Putamen (tissue), 1 donor: ENCODE data around the gene CTIF.

Experiments
- DNase-seq: peaks from one replicate; pipeline ENCODE4 v3.0.0-alpha.2; 2016; ENCODE audit warnings: low spot score

The CTIF gene

DNA sequence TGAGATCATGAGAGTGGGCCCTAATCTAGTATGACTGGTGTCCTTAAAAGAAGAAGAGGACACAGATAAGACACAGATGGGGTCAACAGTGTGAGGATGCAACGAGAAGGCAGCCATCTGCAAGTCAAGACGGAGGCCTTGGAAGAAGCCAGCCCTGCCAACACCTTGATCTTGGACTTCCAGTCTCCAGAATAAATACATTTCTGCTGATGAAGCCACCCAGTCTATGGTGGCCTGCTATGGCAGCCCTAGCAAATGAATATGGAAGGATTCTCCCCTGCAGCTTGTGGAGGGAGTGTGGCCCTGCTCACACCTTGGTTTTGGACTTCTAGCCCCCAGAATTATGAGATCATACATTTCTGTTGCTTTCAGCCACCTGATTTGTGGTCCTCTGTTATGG, 12.3 kb downstream of the CTIF start:
- no peak for DNase-seq

DNA sequence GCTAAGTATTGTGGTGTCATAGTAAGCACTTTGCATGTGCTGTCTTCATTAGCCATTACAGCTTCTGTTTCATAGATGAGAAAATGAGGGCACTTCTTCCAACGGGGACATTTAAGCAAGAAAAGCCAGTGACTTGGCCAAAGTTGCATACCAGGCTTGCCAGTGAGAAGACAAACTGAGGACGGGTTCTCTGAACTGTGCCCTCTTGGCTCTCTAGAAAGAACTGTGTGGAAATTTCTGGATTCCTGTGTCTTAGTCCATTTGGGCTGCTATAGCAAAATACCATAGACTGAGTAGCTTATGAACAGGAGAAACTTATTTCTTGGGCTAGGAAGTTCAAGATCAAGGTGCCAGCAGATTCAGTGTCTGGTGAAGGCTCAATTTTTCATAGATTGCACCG, 13.3 kb downstream of the CTIF start:
- no peak for DNase-seq

DNA sequence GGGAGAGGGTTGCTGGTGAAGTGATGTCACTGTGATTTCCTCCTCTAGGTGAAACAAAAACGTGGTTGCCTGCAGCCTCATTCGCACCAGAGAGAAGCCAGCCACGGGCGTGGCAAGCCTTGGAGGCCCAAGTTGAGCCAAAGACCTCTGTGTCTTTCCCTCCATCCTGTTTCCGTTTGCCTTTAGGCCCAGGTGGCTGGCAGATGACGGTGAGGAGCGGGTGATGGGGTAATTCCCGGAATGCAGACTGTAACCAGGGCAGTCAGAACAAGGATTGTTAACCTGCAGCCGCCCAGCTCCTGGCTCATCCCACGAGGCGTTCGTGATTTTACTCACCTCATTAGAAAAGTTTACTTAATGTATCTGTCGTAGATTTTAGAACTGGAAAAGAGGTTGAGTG, 14.4 kb downstream of the CTIF start:
- DNase-seq, result no peak

DNA sequence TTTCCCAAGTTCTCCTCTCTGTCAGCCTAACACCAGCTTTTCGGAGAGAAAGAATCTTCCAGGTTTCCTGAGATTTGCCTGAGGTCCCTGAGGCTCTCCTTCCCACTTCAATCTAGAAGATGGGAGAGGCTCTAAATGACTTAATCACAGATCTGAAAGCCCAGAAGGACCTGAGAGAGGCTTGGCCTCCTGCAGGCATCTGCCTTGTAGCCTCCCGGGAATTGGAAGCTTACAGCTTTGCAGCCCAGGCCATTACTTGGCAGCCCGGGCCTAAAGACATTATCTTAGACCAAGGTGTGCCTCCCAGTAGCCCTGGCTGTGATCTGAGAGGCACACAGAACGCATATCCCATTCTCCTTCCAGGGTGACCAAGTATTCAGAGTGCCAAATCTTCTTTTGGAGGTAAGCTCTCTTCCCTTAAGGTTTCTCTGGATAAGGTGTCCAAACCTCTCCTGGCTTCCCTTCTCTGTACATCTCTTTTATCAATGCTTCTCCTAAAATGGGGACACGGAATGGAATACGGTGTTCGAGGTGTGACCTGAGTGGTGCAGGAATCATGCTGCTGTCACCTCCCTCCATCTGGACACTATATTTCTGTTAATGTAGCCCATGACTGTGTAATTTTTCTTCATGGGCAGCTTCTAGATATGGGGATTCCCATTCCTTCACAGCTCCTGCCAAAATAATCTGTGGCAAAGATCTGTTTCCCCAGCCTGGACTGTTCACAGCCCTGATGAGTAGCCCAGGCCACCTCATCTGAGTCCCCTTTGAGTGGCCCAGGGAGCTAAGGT, 16.0 kb downstream of the CTIF start:
- DNase-seq, result no peak

DNA sequence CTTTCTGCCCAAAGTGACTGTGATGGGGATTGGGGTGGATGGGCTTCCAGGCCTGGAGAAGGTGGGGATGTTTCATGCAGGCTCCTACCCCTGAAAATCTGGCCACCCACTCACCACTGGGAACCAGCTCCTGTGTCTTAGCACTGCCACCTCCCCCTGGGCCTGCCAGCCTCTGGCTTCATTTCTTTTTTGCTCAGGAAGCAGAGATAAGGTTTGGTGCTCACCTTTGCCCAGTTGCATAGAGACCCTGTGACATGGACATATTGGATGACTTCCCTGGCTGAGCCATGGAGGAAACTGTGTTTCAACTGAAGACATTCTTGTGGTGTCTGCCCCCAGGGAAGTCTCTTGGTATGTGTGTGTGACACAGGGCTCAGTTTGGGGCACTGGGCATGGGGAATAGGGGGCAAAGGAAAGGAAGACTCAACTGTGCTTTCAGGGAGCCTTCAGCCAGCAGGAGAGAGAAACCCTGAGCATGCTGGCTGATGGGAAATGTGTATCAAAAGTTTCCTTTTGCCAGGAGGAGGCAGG, 16.7 kb downstream of the CTIF start:
- DNase-seq, result no peak

DNA sequence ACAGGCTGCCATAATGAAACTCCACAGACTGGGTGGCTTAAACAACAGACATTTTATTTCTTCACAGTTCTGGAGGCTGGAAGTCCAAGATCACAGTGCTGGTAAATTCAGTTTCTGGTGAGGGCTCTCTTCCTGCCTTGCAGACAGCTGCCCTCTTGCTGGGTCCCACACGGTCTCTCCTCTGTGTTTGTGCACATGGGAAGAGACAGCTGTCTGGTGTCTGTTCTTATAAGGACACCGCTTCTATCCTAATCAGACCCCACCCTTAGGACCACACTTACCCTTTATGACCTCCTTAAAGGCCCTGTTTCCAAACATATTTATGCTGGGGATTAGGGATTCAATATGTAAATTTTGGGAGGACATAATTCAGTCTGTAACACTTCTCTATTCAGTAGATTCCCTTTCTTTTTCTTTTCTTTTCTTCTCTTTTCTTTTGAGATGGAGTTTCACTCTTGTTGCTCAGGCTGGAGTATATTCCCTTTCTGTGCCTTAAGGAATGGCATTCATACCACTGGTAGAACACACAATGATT, 18.9 kb downstream of the CTIF start:
- no peak for DNase-seq

DNA sequence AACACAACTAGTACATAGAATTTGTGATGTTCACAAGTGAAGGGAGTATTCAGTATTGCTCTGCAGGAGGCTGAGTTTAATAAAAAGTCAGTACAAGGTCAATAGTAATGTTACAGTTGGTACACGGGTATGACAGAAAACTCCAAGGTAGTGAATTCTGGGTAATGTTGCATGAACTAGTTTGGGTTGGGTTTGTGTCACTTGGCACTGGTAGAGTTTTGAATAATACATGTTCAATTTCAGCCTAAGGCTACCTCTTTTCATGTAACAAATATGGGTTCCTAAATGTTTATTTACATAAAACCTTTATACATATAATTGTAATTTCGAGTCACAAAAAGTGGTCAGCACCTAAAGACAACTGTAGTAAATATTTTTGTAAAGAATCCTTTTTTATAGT, 19.4 kb downstream of the CTIF start:
- DNase-seq, result no peak

DNA sequence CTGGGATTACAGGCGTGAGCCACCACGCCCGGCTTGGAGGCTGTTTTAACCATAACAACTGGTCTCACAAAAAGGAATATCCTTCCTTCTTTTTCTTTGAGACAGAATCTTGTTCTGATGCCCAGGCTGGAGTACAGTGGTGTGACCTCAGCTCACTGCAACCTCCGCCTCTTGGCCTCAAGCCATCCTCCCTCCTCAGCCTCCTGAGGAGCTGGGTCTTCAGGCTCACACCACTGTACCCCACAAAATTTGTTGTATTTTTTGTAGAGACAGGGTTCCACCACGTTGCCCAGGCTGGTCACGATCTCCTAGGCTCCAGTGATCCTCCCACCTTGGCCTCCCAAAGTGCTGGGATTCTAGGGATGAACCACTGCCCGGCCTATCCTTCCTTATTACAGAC, 21.7 kb downstream of the CTIF start:
- no peak for DNase-seq

DNA sequence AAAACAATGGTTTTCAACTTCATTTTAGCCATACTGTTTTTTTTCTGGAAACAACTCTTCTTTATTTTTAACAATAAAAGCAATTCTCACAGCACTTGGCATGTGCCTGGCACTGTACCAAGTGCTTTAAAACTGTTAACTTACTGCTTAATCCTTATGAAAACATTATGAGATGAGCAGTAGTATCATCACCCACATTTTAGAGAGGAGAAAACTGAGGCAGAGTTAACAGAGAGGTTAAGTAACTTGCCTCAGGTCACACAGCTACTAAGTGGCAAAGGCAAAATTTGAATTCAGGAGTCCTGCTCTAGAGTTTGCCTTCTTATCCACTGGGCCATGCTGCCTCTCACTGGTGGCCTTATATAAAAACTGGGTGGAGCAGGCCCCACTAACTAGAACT, 23.2 kb downstream of the CTIF start:
- DNase-seq, result no peak

DNA sequence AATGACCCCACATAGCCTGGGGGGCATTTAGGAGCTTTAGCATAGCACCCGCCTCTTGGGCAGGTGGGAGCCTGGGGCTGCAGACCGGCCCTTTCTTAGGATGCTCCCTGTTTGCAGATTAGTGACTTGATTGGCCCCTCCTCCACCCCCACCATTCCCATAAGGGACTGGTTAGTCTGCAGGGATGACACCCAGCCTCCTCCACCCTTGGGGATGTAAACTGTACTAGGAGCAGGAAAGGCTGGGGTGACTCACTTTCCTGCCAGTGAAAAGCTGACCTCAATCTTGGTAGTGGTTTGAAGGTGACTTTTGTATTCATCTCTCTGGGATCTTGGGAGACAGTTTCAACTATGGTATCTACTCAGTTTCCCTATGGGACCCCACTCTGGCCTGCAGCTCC, 24.2 kb downstream of the CTIF start:
- no peak for DNase-seq

DNA sequence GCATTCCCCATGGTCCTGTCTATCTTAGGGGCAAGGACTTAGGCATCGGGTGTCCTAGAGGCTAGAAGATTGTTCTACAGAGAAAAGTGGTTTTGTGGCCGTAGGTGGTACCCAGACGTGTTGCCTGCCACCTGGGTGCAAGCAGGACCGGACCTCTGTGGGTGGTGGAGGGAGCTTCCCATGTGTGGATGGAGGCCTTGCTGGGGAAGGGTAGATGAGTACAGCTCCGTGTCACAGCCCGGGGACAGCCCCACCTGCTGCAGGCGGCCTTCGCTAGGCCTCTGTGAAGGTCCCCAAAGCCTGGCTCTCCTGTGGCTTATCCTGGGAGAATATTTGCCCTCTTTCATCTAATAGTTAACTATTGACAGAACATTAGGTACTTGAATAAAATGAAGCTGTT, 25.3 kb downstream of the CTIF start:
- no peak for DNase-seq

DNA sequence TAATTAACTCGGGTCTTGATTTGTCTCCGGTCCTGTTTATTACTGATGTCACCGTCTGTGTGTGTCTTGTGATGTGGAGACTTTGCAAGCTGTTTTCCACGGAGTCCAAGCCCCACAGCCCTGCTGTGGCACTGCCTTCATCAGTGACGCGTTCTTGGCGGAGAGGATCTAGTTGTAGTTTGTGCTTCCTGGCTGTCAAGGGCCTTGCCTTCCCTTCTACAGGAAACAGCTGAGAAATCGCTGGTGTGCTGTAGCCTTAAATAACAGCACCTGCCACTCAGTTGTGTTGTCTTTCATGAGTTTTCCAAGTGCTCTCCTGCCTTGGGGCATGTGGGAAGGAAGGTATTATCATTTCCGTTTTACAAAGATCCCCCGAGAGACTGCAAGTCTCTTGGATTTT, 26.3 kb downstream of the CTIF start:
- no peak for DNase-seq

DNA sequence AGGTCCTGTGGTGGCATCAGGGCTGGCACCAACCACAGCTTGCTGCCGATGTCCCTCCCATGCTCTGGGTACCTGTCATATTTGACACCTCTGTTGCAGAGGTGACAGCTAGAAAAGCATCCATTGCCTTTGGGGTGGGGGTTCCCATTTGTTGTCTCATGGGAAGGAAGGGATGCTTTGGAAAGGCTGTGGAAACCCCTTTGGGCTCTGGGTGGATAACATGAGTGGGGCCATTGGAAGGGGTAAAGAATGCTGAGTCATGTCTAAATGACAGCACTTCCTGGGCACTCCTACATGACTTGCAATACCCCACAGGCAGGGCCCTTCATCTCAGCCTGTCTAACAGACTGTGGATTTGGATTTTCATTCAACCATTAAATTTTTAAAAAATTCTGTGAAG, 27.8 kb downstream of the CTIF start:
- no peak for DNase-seq

DNA sequence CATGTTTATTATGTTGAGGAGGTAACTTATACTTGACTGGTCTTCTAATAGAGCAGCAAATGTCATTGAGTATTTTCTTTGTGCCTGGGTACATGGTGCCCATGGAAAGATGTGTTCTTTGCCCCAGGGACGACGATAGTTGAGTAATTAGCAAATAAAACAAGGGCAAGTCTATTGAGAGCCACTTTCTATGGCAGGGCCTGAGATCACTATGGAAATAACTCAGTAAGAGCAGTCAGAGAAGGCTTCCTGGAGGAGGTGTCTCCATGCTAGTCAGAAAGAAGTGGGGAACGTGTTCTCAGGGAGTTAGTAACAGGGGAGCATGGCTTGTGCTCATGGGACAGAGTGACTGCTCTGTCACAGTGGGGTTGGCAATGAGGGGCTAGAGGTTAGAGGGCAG, 28.6 kb downstream of the CTIF start:
- no peak for DNase-seq

DNA sequence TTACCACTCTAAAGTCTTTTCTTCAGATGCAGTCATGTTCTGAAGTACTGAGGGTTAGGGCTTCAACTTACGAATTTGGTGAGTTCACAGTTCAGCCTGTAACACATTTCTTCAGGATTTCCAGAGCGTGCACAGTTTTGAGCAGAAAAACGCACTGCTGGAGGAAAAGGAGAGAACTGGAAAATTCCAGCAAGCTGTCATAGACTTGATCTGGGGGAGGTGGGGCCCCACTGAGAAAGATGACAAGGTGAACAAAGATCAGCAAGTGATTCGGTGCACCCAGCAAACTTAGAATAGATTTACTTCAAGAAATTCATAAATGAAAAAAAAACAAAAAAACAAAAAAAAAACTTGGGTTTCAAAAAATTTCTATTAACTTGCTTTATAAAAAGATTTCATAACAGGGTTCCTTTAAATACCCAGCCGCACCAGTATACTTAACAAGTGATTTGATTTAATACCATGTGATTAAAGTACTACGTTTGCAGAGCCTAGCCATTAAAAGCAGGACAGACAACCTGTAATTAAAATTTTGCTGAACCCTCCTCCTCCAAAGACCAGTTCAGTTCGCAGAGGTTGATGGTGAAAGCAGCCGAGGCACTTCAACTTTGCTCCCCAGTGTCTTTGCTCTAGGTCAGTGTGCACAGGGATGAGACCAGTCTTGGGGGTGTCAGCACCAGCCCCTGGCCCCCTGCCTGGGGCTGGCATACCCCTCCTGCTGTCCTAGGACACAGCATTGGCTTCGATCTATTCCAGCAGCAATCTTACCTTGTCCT, 30.5 kb downstream of the CTIF start:
- DNase-seq, result no peak

DNA sequence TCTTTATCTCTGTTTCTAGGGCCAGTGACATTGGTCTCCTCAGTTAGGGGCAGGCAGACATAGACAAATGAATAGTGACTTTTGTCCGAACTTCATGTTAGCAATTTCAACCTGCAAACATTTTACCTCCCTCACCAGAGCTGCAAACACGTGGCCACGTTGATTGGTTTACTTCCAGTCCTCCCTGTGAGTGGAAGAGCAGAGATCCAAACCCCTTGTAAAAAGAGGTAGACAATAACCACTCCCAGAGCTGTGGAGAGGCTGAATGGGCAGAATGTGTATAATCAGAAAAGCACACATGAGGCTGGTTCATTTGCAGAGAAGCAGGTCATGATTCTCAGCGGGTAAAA, 31.1 kb downstream of the CTIF start:
- DNase-seq, result no peak

DNA sequence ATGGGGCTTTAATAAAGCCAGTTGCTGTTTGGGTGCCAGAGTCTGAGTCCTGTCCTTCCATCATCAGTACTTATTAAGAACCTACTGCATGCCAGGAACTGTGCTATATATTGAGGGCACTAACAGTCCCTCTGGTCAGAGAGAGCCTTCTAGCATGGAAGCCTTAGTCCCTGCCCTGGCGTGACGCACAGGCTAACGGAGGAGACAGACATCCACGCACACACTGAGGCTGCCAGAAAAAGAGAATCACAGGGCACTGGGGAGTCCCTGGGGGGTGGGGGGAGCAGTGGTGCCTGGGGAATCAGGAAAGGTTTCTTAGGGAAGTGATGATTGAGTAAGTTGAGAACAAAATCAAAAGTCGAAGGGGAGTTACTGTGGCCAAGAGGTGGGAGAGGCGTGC, 31.5 kb downstream of the CTIF start:
- DNase-seq, result no peak

DNA sequence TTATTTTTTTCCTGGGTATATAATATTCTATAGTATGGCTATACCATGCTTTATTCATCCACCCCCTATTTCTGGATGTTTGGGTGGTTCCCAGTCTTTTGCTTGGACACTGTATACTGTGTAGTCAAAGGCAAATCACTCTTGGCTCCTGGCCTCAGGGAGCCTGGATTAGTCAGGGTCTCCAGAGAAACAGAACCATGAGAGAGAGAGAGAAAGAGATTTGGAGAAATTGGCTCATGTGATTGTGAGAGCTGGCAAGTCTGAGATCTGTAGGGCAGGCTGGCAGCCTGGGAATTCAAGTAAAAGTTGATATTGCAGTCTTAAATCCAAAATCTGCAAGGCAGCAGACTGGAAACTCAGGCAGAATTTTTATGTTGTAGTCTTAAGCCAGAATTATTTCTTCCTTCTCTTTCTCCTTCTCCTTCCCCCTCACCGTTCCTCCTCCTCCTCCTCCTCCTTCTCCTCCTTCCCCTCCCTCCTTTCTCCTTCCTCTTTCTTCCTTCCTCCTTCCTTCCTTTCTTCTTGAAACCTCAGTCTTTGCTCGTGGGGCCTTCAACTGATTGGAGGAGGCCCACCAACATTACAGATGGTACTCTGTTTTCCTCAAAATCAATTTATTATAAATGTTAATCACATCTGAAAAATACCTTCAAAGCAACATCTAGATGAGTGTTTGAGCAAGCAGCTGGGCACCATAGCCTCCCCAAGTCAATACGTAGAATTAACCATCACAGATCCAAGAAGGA, 33.0 kb downstream of the CTIF start:
- no peak for DNase-seq

DNA sequence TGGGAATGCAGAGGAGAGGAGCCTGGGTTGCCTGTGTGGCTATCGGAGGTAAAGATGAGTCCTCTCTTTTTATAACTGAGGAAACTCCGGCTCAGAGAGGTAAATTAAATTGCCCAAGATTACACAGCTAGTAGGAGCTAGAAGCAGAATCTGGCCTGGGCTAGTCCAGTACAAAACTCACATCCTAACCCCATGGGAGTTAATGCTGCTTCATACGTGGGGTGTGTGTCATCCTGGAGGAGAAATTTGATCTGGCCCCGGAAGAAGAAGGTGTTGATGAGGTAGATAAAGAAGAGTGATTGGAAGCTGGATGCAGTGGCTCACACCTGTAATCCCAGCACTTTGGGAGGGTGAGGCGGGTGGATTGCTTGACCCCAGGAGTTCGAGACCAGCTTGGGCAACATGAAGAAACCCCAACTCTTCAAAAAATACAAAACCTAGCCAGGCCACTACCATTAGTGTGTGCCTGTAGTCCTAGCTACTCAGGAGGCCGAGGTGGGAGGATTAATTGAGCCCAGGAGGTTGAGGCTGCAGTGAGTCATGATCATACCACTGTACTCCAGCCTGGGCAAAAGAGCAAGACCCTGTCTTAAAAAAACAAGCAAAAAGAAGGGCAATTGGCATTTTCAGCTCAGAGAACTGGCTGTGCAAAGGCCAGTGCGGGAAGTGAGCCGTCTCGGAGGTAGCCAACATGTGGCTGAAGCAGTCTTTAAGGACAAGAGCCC, 33.7 kb downstream of the CTIF start:
- DNase-seq, result no peak

DNA sequence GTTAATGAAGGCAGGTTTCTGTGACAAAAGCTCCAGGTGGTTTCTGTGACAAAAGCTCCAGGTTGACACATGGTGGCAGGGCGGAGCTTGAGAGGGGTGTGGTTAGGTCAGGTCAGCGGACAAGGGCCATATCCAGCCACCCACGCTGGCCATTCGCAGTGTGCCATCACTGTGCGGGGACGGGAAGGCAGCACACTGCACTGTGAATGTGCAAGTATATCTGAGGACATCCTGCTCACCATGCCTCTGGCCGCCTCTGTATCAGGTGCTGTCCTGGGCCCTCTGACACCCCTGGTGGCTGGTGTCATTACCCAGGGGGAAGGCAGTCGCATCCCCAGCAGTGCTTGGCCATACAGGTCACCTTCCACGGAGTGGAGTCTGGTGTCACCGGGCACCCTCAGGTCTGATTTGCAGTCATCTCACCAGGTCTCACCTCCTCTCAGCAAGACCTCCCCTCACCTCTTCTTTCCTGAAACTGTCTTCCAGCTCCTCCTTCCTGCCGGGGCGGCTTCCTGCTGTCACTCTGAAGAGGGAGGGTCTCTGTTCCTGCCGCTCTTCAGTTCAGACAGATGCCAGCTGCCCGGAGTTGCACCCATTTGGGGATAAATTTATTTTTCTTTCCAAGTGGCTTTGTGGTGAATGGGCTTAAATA, 34.9 kb downstream of the CTIF start:
- DNase-seq, result no peak

DNA sequence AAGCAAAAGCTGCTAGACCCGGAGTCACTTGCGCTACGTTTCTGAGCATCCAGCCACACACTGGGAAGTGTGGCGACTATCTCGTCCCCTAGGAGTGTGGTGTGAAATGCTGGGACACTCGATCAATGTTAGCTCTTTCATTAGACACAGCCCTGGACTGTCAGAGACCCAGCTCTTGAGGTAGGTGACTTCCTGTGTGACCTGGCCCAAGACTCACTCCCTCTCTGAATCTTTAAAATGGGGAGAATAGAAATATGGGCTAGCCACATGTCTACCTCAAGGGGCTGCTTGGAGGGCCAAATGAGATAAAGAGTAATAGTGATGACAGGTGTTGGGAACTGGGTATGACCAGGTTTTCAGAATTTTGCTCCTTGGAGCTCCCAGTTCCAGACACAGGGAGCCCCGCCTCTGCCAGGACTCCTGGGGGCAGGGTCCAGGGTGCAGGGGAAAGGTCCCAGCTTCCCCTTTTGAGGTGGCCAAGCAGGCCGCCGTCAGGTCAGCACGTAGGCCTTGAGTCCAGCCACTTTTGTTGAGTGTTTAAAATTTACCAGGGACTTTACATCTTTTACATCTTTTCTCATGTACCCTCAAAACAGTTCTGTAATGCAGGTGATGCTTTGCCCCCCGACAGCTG, 36.0 kb downstream of the CTIF start:
- no peak for DNase-seq
